ENCODE results near the gene PUDP.

Gene PUDP

GRCh38 chrX:7068939-7069367, 79.0 kb downstream of the PUDP start:
- Histone ChIP-seq H3K9me3 (ENCODE audit: insufficient read depth, low read depth, low read length) (no peaks in the 10 kb centered on the region; the same call in 1 of the 2 replicates), H3K27ac (ENCODE audit: low read length) (no peak overlapping the region), H3K36me3 (ENCODE audit: insufficient read depth, low read depth, low read length) (no peaks in the 10 kb centered on the region), H3K4me1 (ENCODE audit: insufficient read depth, low read length) (no peaks in the 10 kb centered on the region), H3K4me3 (ENCODE audit: low read length) (no peak overlapping the region), H3K27me3 (ENCODE audit: insufficient read depth, low read length) (no peaks in the 10 kb centered on the region), H3K9ac (ENCODE audit: low read depth, low read length) (no peak overlapping the region)

GRCh38 chrX:7067256-7067655, 80.7 kb downstream of the PUDP start:
- Histone ChIP-seq H3K27ac (ENCODE audit: low read length) (no peak overlapping the region), H3K9me3 (ENCODE audit: insufficient read depth, low read depth, low read length) (no peaks in the 10 kb centered on the region; the same call in 1 of the 2 replicates), H3K27me3 (ENCODE audit: insufficient read depth, low read length) (no peaks in the 10 kb centered on the region), H3K9ac (ENCODE audit: low read depth, low read length) (no peak overlapping the region), H3K4me3 (ENCODE audit: low read length) (no peak overlapping the region), H3K4me1 (ENCODE audit: insufficient read depth, low read length) (no peaks in the 10 kb centered on the region), H3K36me3 (ENCODE audit: insufficient read depth, low read depth, low read length) (no peaks in the 10 kb centered on the region)

GRCh38 chrX:7065473-7065872, 82.5 kb downstream of the PUDP start:
- Histone ChIP-seq H3K36me3 (ENCODE audit: insufficient read depth, low read depth, low read length) (no peaks in the 10 kb centered on the region), H3K4me3 (ENCODE audit: low read length) (no peak overlapping the region), H3K9ac (ENCODE audit: low read depth, low read length) (no peak overlapping the region), H3K4me1 (ENCODE audit: insufficient read depth, low read length) (no peaks in the 10 kb centered on the region), H3K27ac (ENCODE audit: low read length) (no peak overlapping the region), H3K9me3 (ENCODE audit: insufficient read depth, low read depth, low read length) (no peaks in the 10 kb centered on the region; the same call in 1 of the 2 replicates), H3K27me3 (ENCODE audit: insufficient read depth, low read length) (no peaks in the 10 kb centered on the region)

GRCh38 chrX:7062903-7063302, 85.0 kb downstream of the PUDP start:
- Histone ChIP-seq H3K36me3 (ENCODE audit: insufficient read depth, low read depth, low read length) (no peaks in the 10 kb centered on the region), H3K4me3 (ENCODE audit: low read length) (no peak overlapping the region), H3K27ac (ENCODE audit: low read length) (no peak overlapping the region), H3K4me1 (ENCODE audit: insufficient read depth, low read length) (no peaks in the 10 kb centered on the region), H3K9me3 (ENCODE audit: insufficient read depth, low read depth, low read length) (no peaks in the 10 kb centered on the region; the same call in 1 of the 2 replicates), H3K9ac (ENCODE audit: low read depth, low read length) (no peak overlapping the region), H3K27me3 (ENCODE audit: insufficient read depth, low read length) (no peaks in the 10 kb centered on the region)

GRCh38 chrX:7062276-7062675, 85.7 kb downstream of the PUDP start:
- H3K4me3 ChIP-seq (ENCODE audit: low read length) = no peak overlapping the region
- no peaks in the 10 kb centered on the region for H3K36me3 ChIP-seq (ENCODE audit: insufficient read depth, low read depth, low read length)
- no peaks in the 10 kb centered on the region for H3K4me1 ChIP-seq (ENCODE audit: insufficient read depth, low read length)
- no peak overlapping the region for H3K9ac ChIP-seq (ENCODE audit: low read depth, low read length)
- no peak overlapping the region for H3K27ac ChIP-seq (ENCODE audit: low read length)
- H3K27me3 ChIP-seq (ENCODE audit: insufficient read depth, low read length) = no peaks in the 10 kb centered on the region
- H3K9me3 ChIP-seq (ENCODE audit: insufficient read depth, low read depth, low read length) = no peaks in the 10 kb centered on the region; the same call in 1 of the 2 replicates

- H3K4me1 ChIP-seq (ENCODE audit: insufficient read depth, low read length) = no peaks in the 10 kb centered on the region
- no peaks in the 10 kb centered on the region for H3K9me3 ChIP-seq (ENCODE audit: insufficient read depth, low read depth, low read length)
- no peak overlapping the region for H3K27ac ChIP-seq (ENCODE audit: low read length)
- no peak overlapping the region for H3K4me3 ChIP-seq (ENCODE audit: low read length)
- H3K9ac ChIP-seq (ENCODE audit: low read depth, low read length) = no peak overlapping the region
- H3K36me3 ChIP-seq (ENCODE audit: insufficient read depth, low read depth, low read length) = no peaks in the 10 kb centered on the region
- H3K27me3 ChIP-seq (ENCODE audit: insufficient read depth, low read length) = no peaks in the 10 kb centered on the region
Observed at GRCh38 chrX:7061429-7061828, 86.5 kb downstream of the PUDP start.

GRCh38 chrX:7060444-7060843, 87.5 kb downstream of the PUDP start:
- Histone ChIP-seq H3K4me1 (ENCODE audit: insufficient read depth, low read length) (no peaks in the 10 kb centered on the region), H3K4me3 (ENCODE audit: low read length) (no peak overlapping the region), H3K36me3 (ENCODE audit: insufficient read depth, low read depth, low read length) (no peaks in the 10 kb centered on the region), H3K9me3 (ENCODE audit: insufficient read depth, low read depth, low read length) (no peaks in the 10 kb centered on the region), H3K27me3 (ENCODE audit: insufficient read depth, low read length) (no peaks in the 10 kb centered on the region), H3K9ac (ENCODE audit: low read depth, low read length) (no peak overlapping the region), H3K27ac (ENCODE audit: low read length) (no peak overlapping the region)

- Histone ChIP-seq H3K4me1 (ENCODE audit: insufficient read depth, low read length) (no peaks in the 10 kb centered on the region), H3K9me3 (ENCODE audit: insufficient read depth, low read depth, low read length) (no peaks in the 10 kb centered on the region), H3K27ac (ENCODE audit: low read length) (no peak overlapping the region), H3K9ac (ENCODE audit: low read depth, low read length) (no peak overlapping the region), H3K36me3 (ENCODE audit: insufficient read depth, low read depth, low read length) (no peaks in the 10 kb centered on the region), H3K27me3 (ENCODE audit: insufficient read depth, low read length) (no peaks in the 10 kb centered on the region), H3K4me3 (ENCODE audit: low read length) (no peak overlapping the region)
Observed at GRCh38 chrX:7059859-7060258, 88.1 kb downstream of the PUDP start.

GRCh38 chrX:7059214-7059838, 88.6 kb downstream of the PUDP start:
- Histone ChIP-seq H3K9me3 (ENCODE audit: insufficient read depth, low read depth, low read length) (no peaks in the 10 kb centered on the region), H3K36me3 (ENCODE audit: insufficient read depth, low read depth, low read length) (no peaks in the 10 kb centered on the region), H3K4me3 (ENCODE audit: low read length) (no peak overlapping the region), H3K27me3 (ENCODE audit: insufficient read depth, low read length) (no peaks in the 10 kb centered on the region), H3K4me1 (ENCODE audit: insufficient read depth, low read length) (no peaks in the 10 kb centered on the region), H3K9ac (ENCODE audit: low read depth, low read length) (no peak overlapping the region), H3K27ac (ENCODE audit: low read length) (no peak overlapping the region)

GRCh38 chrX:7055386-7056137, 92.4 kb downstream of the PUDP start:
- Histone ChIP-seq H3K4me1 (ENCODE audit: insufficient read depth, low read length) (no peaks in the 10 kb centered on the region), H3K9ac (ENCODE audit: low read depth, low read length) (no peak overlapping the region), H3K27ac (ENCODE audit: low read length) (no peak overlapping the region), H3K36me3 (ENCODE audit: insufficient read depth, low read depth, low read length) (no peaks in the 10 kb centered on the region), H3K9me3 (ENCODE audit: insufficient read depth, low read depth, low read length) (no peaks in the 10 kb centered on the region), H3K27me3 (ENCODE audit: insufficient read depth, low read length) (no peaks in the 10 kb centered on the region), H3K4me3 (ENCODE audit: low read length) (no peak overlapping the region)

- Histone ChIP-seq H3K4me1 (ENCODE audit: insufficient read depth, low read length) (no peaks in the 10 kb centered on the region), H3K9me3 (ENCODE audit: insufficient read depth, low read depth, low read length) (no peaks in the 10 kb centered on the region), H3K27ac (ENCODE audit: low read length) (no peak overlapping the region), H3K9ac (ENCODE audit: low read depth, low read length) (no peak overlapping the region), H3K4me3 (ENCODE audit: low read length) (no peak overlapping the region), H3K36me3 (ENCODE audit: insufficient read depth, low read depth, low read length) (no peaks in the 10 kb centered on the region), H3K27me3 (ENCODE audit: insufficient read depth, low read length) (no peaks in the 10 kb centered on the region)
Observed at GRCh38 chrX:7054219-7055216, 93.4 kb downstream of the PUDP start.
